Stomach (tissue), 4 donors: Measurements from ENCODE around the gene OSBP2.

Experiments used
- CTCF ChIP-seq, 7 experiments: fragments of 450-650 bp in 4 of 7; fragments of 200-600 bp in 3 of 7; sonication (generic) in 3 of 7; IDR thresholded peaks; one replicate each; pipeline ENCODE4 v1.5.1; 2016 to 2019; ENCODE audit warnings: antibody characterized with exemption in 7 of 7, control low read depth in 2 of 7, mild to moderate bottlenecking in 1 of 7
- POLR2A ChIP-seq, 4 donors: fragments of 450-650 bp; IDR thresholded peaks; one replicate each; pipeline ENCODE4 v1.6.1; 2016; ENCODE audit warnings: antibody characterized with exemption in 4 of 4, control low read depth in 2 of 4, mild to moderate bottlenecking in 1 of 4, moderate library complexity in 1 of 4

- TF ChIP-seq CTCF (IDR thresholded peaks at IDR 0.05): no peak
- TF ChIP-seq POLR2A (IDR thresholded peaks at IDR 0.05): no peak
Observed at GRCh38 chr22:30875481-30876215, 181.0 kb downstream of the OSBP2 start.
